H1 (cell line): ENCODE results near the gene SLC24A4. TPM values are rescaled to one million over a fixed set of nuclear protein-coding genes. Genes with fewer than 3 reads are reported as not detected.

Source experiments
- CTCF ChIA-PET: fragments of 300-600 bp; sonication (Branson Sonifier 250); formaldehyde crosslinking; loops from one replicate; lab custom pipeline; 2021; ENCODE audit not compliant: partially characterized antibody; lab: Charles Lee
- POLR2A ChIA-PET: fragments of 300-600 bp; sonication (Branson Sonifier 250); formaldehyde crosslinking; loops from one replicate; lab custom pipeline; 2021; ENCODE audit warnings: inconsistent platforms; ENCODE audit not compliant: partially characterized antibody; lab: Charles Lee
- DNase-seq, 2 experiments: peaks; one replicate each; pipeline versions ENCODE4 v3.0.0 to v3.0.0-alpha.2; 2010 to 2022; ENCODE audit warnings: low spot score in 2 of 2, low read depth in 1 of 2, mixed read lengths in 1 of 2
- FAIRE-seq: peaks from 2 replicates; lab custom pipeline; 2011; peaks lifted over from hg19 to GRCh38; lab: Jason Lieb, UNC
- H2AFZ ChIP-seq: 2 replicates; pipeline ENCODE4 v1.8.1; 2012; ENCODE audit warnings: low read length, inconsistent platforms
- H2AK5ac ChIP-seq: 2 replicates; pipeline ENCODE4 v1.6.1; 2013; ENCODE audit warnings: low read depth, low read length
- H2BK120ac ChIP-seq: replicated peaks from 2 replicates; pipeline ENCODE3; 2013; ENCODE audit warnings: low read depth, low read length, inconsistent platforms
- H2BK12ac ChIP-seq: 2 replicates; pipeline ENCODE4 v1.6.1; 2013; ENCODE audit warnings: low read depth, low read length
- H2BK15ac ChIP-seq: 2 replicates; pipeline ENCODE4 v1.6.1; 2013; ENCODE audit warnings: low read length
- H2BK20ac ChIP-seq: 2 replicates; pipeline ENCODE4 v1.6.1; 2013; ENCODE audit warnings: low read length
- H2BK5ac ChIP-seq: 2 replicates; pipeline ENCODE4 v1.6.1; 2013; ENCODE audit warnings: low read depth, low read length
- H3K14ac ChIP-seq: 2 replicates; pipeline ENCODE4 v1.6.1; 2013; ENCODE audit warnings: inconsistent platforms; ENCODE audit not compliant: insufficient read length
- H3K18ac ChIP-seq: 2 replicates; pipeline ENCODE4 v1.6.1; 2013; ENCODE audit warnings: low read length; ENCODE audit errors: extremely low read depth
- H3K23ac ChIP-seq: 2 replicates; pipeline ENCODE4 v1.6.1; 2013; ENCODE audit warnings: inconsistent platforms; ENCODE audit not compliant: insufficient read length
- H3K23me2 ChIP-seq: 2 replicates; pipeline ENCODE4 v1.6.1; 2013; ENCODE audit warnings: low read depth, low read length
- H3K27ac ChIP-seq: 2 replicates; pipeline ENCODE4 v1.6.1; 2011; ENCODE audit warnings: low read depth, low read length, inconsistent platforms
- H3K27me3 ChIP-seq, 4 experiments: replicated peaks in 1 of 4; 1 replicate in 1 of 4; 2 replicates in 3 of 4; pipeline versions ENCODE4 v1.6.1 to v1.8.1; 2011 to 2013; ENCODE audit warnings: low read length in 3 of 4, mild to moderate bottlenecking in 3 of 4, inconsistent platforms in 2 of 4, mixed read lengths in 2 of 4, moderate library complexity in 1 of 4; ENCODE audit not compliant: control insufficient read depth in 3 of 4, insufficient read depth in 3 of 4; ENCODE audit errors: extremely low read depth in 1 of 4
- H3K36me3 ChIP-seq, 4 experiments: 2 replicates each; pipeline versions ENCODE4 v1.6.1 to v1.8.1; 2011 to 2013; ENCODE audit warnings: mild to moderate bottlenecking in 4 of 4, low read length in 3 of 4, moderate library complexity in 2 of 4, control low read depth in 1 of 4, inconsistent platforms in 1 of 4; ENCODE audit not compliant: insufficient read depth in 4 of 4, control insufficient read depth in 2 of 4
- H3K4ac ChIP-seq: replicated peaks from 2 replicates; pipeline ENCODE3; 2013; ENCODE audit warnings: low read length, low read depth, mixed read lengths, inconsistent platforms; ENCODE audit not compliant: insufficient read length
- H3K4me1 ChIP-seq, 4 experiments: replicated peaks in 1 of 4; 1 replicate in 1 of 4; 2 replicates in 3 of 4; pipeline versions ENCODE4 v1.6.1 to v1.8.1; 2011 to 2013; ENCODE audit warnings: low read length in 3 of 4, inconsistent platforms in 2 of 4, mixed read lengths in 1 of 4; ENCODE audit not compliant: insufficient read depth in 4 of 4, control insufficient read depth in 3 of 4
- H3K4me2 ChIP-seq, 2 experiments: 2 replicates each; pipeline versions ENCODE4 v1.6.1 to v1.8.1; 2011 to 2013; ENCODE audit warnings: low read depth in 2 of 2, low read length in 2 of 2, control low read depth in 1 of 2, inconsistent platforms in 1 of 2, mild to moderate bottlenecking in 1 of 2; ENCODE audit not compliant: insufficient read depth in 1 of 2
- H3K4me3 ChIP-seq, 4 experiments: fragments of 200-600, 300-600 bp in 1 of 4; sonication (generic), shearing (Covaris generic), sonication (Bioruptor Twin) in 1 of 4; 2 replicates each; pipeline versions ENCODE4 v1.5.1 to v1.8.1; 2011 to 2016; ENCODE audit warnings: low read length in 4 of 4, low read depth in 3 of 4, control low read depth in 2 of 4, inconsistent platforms in 2 of 4, mild to moderate bottlenecking in 2 of 4, mixed read lengths in 1 of 4, moderate library complexity in 1 of 4; ENCODE audit not compliant: insufficient read depth in 2 of 4; ENCODE audit errors: extremely low read depth in 1 of 4
- H3K56ac ChIP-seq: replicated peaks from 2 replicates; pipeline ENCODE3; 2013; ENCODE audit warnings: low read depth, mild to moderate bottlenecking, mixed read lengths, low read length, inconsistent platforms; ENCODE audit not compliant: insufficient read length
- H3K79me1 ChIP-seq: 2 replicates; pipeline ENCODE4 v1.6.1; 2013; ENCODE audit warnings: low read depth, low read length, control low read depth
- H3K79me2 ChIP-seq, 2 experiments: 2 replicates each; pipeline versions ENCODE4 v1.6.1 to v1.8.1; 2012 to 2013; ENCODE audit warnings: low read length in 2 of 2, mild to moderate bottlenecking in 2 of 2, inconsistent platforms in 1 of 2; ENCODE audit not compliant: insufficient read depth in 2 of 2, control insufficient read depth in 1 of 2
- H3K9ac ChIP-seq, 4 experiments: replicated peaks in 1 of 4; 1 replicate in 1 of 4; 2 replicates in 3 of 4; pipeline versions ENCODE4 v1.6.1 to v1.8.1; 2011 to 2013; ENCODE audit warnings: low read depth in 3 of 4, low read length in 3 of 4, control low read depth in 2 of 4, mild to moderate bottlenecking in 2 of 4, moderate library complexity in 2 of 4, inconsistent platforms in 1 of 4; ENCODE audit errors: extremely low read depth in 1 of 4
- H3K9me3 ChIP-seq, 2 experiments: 2 replicates each; pipeline versions ENCODE4 v1.6.1 to v1.8.1; 2012 to 2013; ENCODE audit warnings: mild to moderate bottlenecking in 2 of 2, moderate library complexity in 2 of 2, control low read depth in 1 of 2, inconsistent platforms in 1 of 2, low read depth in 1 of 2, low read length in 1 of 2, mixed read lengths in 1 of 2; ENCODE audit not compliant: insufficient read depth in 2 of 2
- H4K20me1 ChIP-seq, 2 experiments: replicated peaks in 1 of 2; 2 replicates each; pipeline versions ENCODE3 to v1.8.1; 2011 to 2013; ENCODE audit warnings: inconsistent platforms in 2 of 2, low read length in 2 of 2, mild to moderate bottlenecking in 1 of 2; ENCODE audit not compliant: insufficient read depth in 2 of 2, control insufficient read depth in 1 of 2
- H4K5ac ChIP-seq: 2 replicates; pipeline ENCODE4 v1.6.1; 2013; ENCODE audit warnings: low read length, low read depth, mixed read lengths, inconsistent platforms; ENCODE audit not compliant: insufficient read length
- H4K8ac ChIP-seq: 2 replicates; pipeline ENCODE4 v1.8.0; 2013; ENCODE audit warnings: mild to moderate bottlenecking, moderate library complexity, low read length, inconsistent platforms; ENCODE audit not compliant: insufficient read depth; ENCODE audit errors: extremely low read depth
- H4K91ac ChIP-seq: replicated peaks from 2 replicates; pipeline ENCODE3; 2013; ENCODE audit warnings: low read length, mixed read lengths, inconsistent platforms; ENCODE audit not compliant: insufficient read length
- RFX5 ChIP-seq: IDR thresholded peaks from 2 replicates; pipeline ENCODE4 v1.6.1; 2011; ENCODE audit warnings: low read depth, low read length, improper control_type of control experiment, borderline replicate concordance
- YY1 ChIP-seq: IDR thresholded peaks from 2 replicates; pipeline ENCODE4 v1.6.1; 2011; ENCODE audit warnings: low read depth, mild to moderate bottlenecking, low read length
- WGBS, 2 experiments: shearing (Covaris generic) in 1 of 2; methylation state at CpG; one replicate each; pipeline versions ENCODE4 v1.1.6 to v1.1.7; 2013 to 2015; ENCODE audit warnings: low lambda C conversion rate in 2 of 2, mixed read lengths in 2 of 2, inconsistent platforms in 1 of 2, low coverage in 1 of 2, missing lambda C conversion rate in 1 of 2; ENCODE audit not compliant: insufficient replicate concordance in 2 of 2, insufficient coverage in 1 of 2, insufficient read length in 1 of 2; ENCODE audit errors: extremely low coverage in 1 of 2, missing lambda C conversion rate in 1 of 2; 5-methylcytosine and 5-hydroxymethylcytosine counted together
- polyA plus RNA-seq, 7 experiments: library from polyadenylated mRNA; depleted of rRNA in 3 of 7; stranded (reverse) in 5 of 7; unstranded in 2 of 7; fragments of >200 nt in 5 of 7; fragments of 200-250 nt in 2 of 7; gene quantifications; 1 replicate in 5 of 7; 2 replicates in 1 of 7; 4 replicates in 1 of 7; pipeline versions ENCODE4 v1.2.1 to v1.2.3, GENCODE V29; 2011 to 2013; ENCODE audit warnings: missing spikeins in 2 of 7, mixed read lengths in 2 of 7
- total RNA-seq: library from RNA; stranded (reverse); fragmentation: NEBNext Ultra II Directional; extraction: Animal tissue kit (Norgen Biotek cat#: 25700); gene quantifications from 2 replicates; pipeline ENCODE4 v1.2.1, GENCODE V29; 2021
- TF ChIP-seq, protein P1 (sequence below), 3 experiments: IDR thresholded peaks; 1 replicate in 2 of 3; 2 replicates in 1 of 3; pipeline versions ENCODE4 v1.5.1 to v1.6.1; 2011; ENCODE audit warnings: low read length in 3 of 3, mild to moderate bottlenecking in 3 of 3, inconsistent platforms in 2 of 3, low read depth in 1 of 3, moderate library complexity in 1 of 3; ENCODE audit not compliant: insufficient read depth in 1 of 3; ENCODE audit errors: control extremely low read depth in 1 of 3

The SLC24A4 gene
- total and polyA plus RNA-seq, 2 of the 8 experiments (the other 6 are each of a cell fraction or from before 2014, with no cell fraction given), result 0.27 to 0.89 TPM

DNA sequence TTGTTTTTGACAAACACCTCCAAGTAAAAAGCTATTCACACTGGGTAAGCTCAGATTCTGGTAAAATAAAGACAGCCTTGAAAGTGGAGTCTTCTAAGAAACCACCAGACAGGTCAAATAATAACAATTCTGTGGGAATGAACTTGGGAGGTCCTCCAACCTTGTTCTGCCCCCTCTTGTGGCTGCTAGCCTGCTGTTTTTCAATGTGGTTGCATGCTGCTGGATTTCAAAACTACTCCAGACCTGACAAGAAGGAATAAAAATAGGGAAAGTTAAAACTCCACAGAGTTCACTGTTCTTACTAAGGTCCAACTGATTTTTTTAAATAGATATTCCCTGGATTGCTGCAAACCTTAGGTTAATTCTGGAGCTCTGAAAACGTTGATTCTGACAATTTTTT, 158.4 kb downstream of the SLC24A4 start:
- Histone ChIP-seq H2AK5ac (no peak overlapping the region), H4K5ac (no peak overlapping the region), H4K91ac (no peak overlapping the region), H3K4me2 (no peak overlapping the region), H3K4me3 (no peak overlapping the region), H3K9ac (no peak overlapping the region), H2BK120ac (no peak overlapping the region), H3K4me1 (no peaks in the 10 kb centered on the region), H3K27me3 (0 out of 7 replicates have a peak, but pooled peaks cover 0 to under 1% (median 0%) of the 10 kb centered on the region in 4 experiments), H2BK5ac (no peak overlapping the region), H3K18ac (no peak overlapping the region), H3K79me1 (no peaks in the 10 kb centered on the region), H3K23ac (no peak overlapping the region), H3K79me2 (no peaks in the 10 kb centered on the region), H3K9me3 (no peaks in the 10 kb centered on the region), H3K4ac (no peak overlapping the region), H3K14ac (no peak overlapping the region), H2BK15ac (no peak overlapping the region), H3K27ac (no peak overlapping the region), H3K23me2 (no peaks in the 10 kb centered on the region), H4K20me1 (no peaks in the 10 kb centered on the region), H2AFZ (no peak overlapping the region), H2BK20ac (no peak overlapping the region), H2BK12ac (no peak overlapping the region), H3K56ac (no peak overlapping the region), H3K36me3 (no peaks in the 10 kb centered on the region), H4K8ac (no peak overlapping the region)
- DNase-seq (peak in 1 of 2 experiments; percentile 20), FAIRE-seq (no peak)
- WGBS, 2 experiments, result 58% methylated on average over 1 of the region's 1 CpG; no CpG with 5 or more reads in 1 of the 2 experiments
- ChIA-PET CTCF (interaction anchor here (0.7 to 1.7 kb wide), 10 partner anchors 8 to 129 kb away, joined by 3 to 11 read pairs (median 3); no protein-coding TSS in a partner anchor), POLR2A (no interaction called here)
- TF ChIP-seq, protein P1, sequence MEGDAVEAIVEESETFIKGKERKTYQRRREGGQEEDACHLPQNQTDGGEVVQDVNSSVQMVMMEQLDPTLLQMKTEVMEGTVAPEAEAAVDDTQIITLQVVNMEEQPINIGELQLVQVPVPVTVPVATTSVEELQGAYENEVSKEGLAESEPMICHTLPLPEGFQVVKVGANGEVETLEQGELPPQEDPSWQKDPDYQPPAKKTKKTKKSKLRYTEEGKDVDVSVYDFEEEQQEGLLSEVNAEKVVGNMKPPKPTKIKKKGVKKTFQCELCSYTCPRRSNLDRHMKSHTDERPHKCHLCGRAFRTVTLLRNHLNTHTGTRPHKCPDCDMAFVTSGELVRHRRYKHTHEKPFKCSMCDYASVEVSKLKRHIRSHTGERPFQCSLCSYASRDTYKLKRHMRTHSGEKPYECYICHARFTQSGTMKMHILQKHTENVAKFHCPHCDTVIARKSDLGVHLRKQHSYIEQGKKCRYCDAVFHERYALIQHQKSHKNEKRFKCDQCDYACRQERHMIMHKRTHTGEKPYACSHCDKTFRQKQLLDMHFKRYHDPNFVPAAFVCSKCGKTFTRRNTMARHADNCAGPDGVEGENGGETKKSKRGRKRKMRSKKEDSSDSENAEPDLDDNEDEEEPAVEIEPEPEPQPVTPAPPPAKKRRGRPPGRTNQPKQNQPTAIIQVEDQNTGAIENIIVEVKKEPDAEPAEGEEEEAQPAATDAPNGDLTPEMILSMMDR (IDR thresholded peaks at IDR 0.05; ENCODE audit: control extremely low read depth in 1 of 3, insufficient read depth in 1 of 3, low read depth in 1 of 3, low read length in 3 of 3), result peak; percentile 4 to 21 (median 19); a peak in 3 of 4 replicates
- TF ChIP-seq YY1 (no peak), RFX5 (no peak)
